ENCODE results near the gene ACSF3. TPM values are rescaled to one million over a fixed set of nuclear protein-coding genes. Genes with fewer than 3 reads are reported as not detected.

Gene ACSF3
- total RNA-seq, 2 experiments from 2014 or later, result 112 to 143 TPM

DNA sequence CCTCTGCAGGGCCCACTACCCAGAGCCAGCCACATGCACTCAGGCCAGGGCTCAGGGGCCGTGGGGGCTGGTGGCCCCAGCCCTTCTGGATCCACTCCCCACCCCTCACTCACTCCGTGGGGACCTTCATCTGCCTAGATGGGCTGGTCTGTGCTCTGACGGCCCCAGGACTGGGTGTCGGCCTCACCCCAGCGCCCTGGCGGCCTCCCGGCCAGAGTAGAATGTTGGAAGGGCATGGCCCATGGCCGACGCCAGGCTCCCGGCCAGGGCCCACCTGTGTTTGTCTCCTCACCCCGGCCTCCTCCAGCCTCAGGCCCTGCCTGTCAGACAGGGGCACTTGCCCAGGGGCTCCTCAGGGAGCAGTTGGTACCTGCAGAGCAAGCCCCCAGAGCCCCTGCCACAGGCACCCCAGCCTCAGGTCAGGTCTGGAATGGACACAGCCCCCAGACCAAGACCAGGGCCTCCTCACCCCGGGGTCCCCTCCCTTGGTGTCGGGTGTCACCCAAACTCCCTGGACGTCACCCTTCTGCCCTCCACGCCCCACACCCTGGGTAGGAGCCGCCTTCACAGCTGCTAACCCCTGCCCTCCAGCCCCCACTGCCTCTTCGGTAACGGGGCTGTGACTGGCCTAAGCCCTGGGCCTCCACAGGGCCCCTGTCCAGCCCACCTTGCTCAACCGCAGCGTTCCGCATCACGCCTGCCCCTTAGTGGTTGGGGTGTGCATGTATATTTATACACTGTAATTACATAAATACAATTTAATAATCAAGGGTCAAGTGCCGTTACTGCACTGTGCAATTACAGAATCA, 74.9 kb downstream of the ACSF3 start:
- Histone ChIP-seq H4K20me1 (ENCODE audit: insufficient read depth, low read length) (no peaks in the 10 kb centered on the region), H3K4me3 (ENCODE audit: low read depth, low read length, poor library complexity, severe bottlenecking) (no peak overlapping the region), H3K36me3 (ENCODE audit: insufficient read depth, low read length) (no peaks in the 10 kb centered on the region), H3K79me2 (ENCODE audit: insufficient read depth, low read depth, low read length) (no peaks in the 10 kb centered on the region), H3K4me2 (ENCODE audit: low read length) (no peak overlapping the region), H3K4me1 (ENCODE audit: insufficient read depth, low read length, poor library complexity, severe bottlenecking) (peaks cover 25% of the 10 kb centered on the region), H3K27ac (ENCODE audit: low read depth, low read length, poor library complexity, severe bottlenecking) (no peak overlapping the region), H2AFZ (ENCODE audit: low read length) (no peak overlapping the region), H3K9me2 (ENCODE audit: insufficient read depth, low read length) (no peaks in the 10 kb centered on the region), H3K9me3 (ENCODE audit: low read length) (no peaks in the 10 kb centered on the region)
- intact Hi-C loops (cut with micrococcal nuclease; ENCODE audit: unreplicated experiment), result loop anchor here (5.0 kb wide), 1 partner anchor 71 kb away; no protein-coding TSS in a partner anchor
- POLR2A ChIA-PET, result no interaction called here
- DNase-seq (ENCODE audit: low spot score), result peak; percentile 49
- no TSS peak for BruUV-seq (replicated peaks)
- TF ChIP-seq, protein P1, sequence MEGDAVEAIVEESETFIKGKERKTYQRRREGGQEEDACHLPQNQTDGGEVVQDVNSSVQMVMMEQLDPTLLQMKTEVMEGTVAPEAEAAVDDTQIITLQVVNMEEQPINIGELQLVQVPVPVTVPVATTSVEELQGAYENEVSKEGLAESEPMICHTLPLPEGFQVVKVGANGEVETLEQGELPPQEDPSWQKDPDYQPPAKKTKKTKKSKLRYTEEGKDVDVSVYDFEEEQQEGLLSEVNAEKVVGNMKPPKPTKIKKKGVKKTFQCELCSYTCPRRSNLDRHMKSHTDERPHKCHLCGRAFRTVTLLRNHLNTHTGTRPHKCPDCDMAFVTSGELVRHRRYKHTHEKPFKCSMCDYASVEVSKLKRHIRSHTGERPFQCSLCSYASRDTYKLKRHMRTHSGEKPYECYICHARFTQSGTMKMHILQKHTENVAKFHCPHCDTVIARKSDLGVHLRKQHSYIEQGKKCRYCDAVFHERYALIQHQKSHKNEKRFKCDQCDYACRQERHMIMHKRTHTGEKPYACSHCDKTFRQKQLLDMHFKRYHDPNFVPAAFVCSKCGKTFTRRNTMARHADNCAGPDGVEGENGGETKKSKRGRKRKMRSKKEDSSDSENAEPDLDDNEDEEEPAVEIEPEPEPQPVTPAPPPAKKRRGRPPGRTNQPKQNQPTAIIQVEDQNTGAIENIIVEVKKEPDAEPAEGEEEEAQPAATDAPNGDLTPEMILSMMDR (conservative IDR thresholded peaks at IDR 0.05; ENCODE audit: low read length), result peak; percentile 70
- no peak for TF ChIP-seq EZH2phosphoT487 (IDR thresholded peaks at IDR 0.05; ENCODE audit: borderline replicate concordance, low read depth, low read length)
- CTCF ChIA-PET (ENCODE audit: unreplicated experiment), result interaction anchor here (0.6 kb wide), 2 partner anchors 232 to 311 kb away, joined by 3 read pairs; no protein-coding TSS in a partner anchor

DNA sequence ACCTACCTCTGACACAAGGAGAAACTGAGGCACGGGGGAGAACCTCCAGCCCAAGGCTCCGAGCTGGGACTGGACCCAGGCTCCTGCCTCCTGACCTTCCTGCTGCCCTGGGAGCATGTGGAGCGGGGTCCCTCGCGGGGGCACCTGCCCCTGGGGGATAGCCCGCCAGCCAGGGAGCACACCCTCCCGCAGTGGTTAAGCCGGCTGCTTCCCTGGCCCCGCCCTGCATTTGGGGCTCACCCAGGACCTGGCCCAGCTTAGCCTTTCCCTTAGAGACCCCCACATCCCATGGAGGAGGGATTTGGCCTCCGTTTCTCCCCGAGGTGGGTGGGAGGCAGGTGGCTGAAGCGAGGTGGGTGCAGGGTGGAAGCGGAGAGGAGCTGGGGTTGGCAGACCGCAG, 76.1 kb downstream of the ACSF3 start:
- Histone ChIP-seq H3K79me2 (ENCODE audit: insufficient read depth, low read depth, low read length) (no peaks in the 10 kb centered on the region), H3K9me2 (ENCODE audit: insufficient read depth, low read length) (no peaks in the 10 kb centered on the region), H3K36me3 (ENCODE audit: insufficient read depth, low read length) (no peaks in the 10 kb centered on the region), H3K27ac (ENCODE audit: low read depth, low read length, poor library complexity, severe bottlenecking) (no peak overlapping the region), H2AFZ (ENCODE audit: low read length) (no peak overlapping the region), H3K9me3 (ENCODE audit: low read length) (no peaks in the 10 kb centered on the region), H4K20me1 (ENCODE audit: insufficient read depth, low read length) (no peaks in the 10 kb centered on the region), H3K4me2 (ENCODE audit: low read length) (no peak overlapping the region), H3K4me3 (ENCODE audit: low read depth, low read length, poor library complexity, severe bottlenecking) (no peak overlapping the region), H3K4me1 (ENCODE audit: insufficient read depth, low read length, poor library complexity, severe bottlenecking) (peaks cover 25% of the 10 kb centered on the region)
- TF ChIP-seq, protein P1 (conservative IDR thresholded peaks at IDR 0.05; ENCODE audit: low read length), result no peak
- no peak for TF ChIP-seq EZH2phosphoT487 (IDR thresholded peaks at IDR 0.05; ENCODE audit: borderline replicate concordance, low read depth, low read length)
- BruUV-seq (replicated peaks), result no TSS peak
- POLR2A ChIA-PET, result no interaction called here
- no peak for DNase-seq (ENCODE audit: low spot score)
- intact Hi-C loops (cut with micrococcal nuclease; ENCODE audit: unreplicated experiment), result loop anchor here (2.0 to 5.0 kb wide), 4 partner anchors 23 to 432 kb away; partner anchors contain the start of gene ZNF778
- CTCF ChIA-PET (ENCODE audit: unreplicated experiment), result no interaction called here
